Lung microvascular endothelial cell (primary cell): Measurements from ENCODE around the gene GPR150. TPM values are rescaled to one million over a fixed set of nuclear protein-coding genes. Genes with fewer than 3 reads are reported as not detected.

Experiments
- DNase-seq, 2 donors: peaks; one replicate each; pipeline versions ENCODE4 v3.0.0 to v3.0.0-alpha.2; 2010; ENCODE audit warnings: low read depth in 2 of 2
- total RNA-seq: library from RNA; depleted of rRNA; stranded (reverse); fragments of >200 nt; gene quantifications from 2 replicates; pipeline ENCODE4 v1.2.1, GENCODE V29; 2014

The GPR150 gene
- total RNA-seq, result under 0.01 and 0.22 TPM in 2 replicates

DNA sequence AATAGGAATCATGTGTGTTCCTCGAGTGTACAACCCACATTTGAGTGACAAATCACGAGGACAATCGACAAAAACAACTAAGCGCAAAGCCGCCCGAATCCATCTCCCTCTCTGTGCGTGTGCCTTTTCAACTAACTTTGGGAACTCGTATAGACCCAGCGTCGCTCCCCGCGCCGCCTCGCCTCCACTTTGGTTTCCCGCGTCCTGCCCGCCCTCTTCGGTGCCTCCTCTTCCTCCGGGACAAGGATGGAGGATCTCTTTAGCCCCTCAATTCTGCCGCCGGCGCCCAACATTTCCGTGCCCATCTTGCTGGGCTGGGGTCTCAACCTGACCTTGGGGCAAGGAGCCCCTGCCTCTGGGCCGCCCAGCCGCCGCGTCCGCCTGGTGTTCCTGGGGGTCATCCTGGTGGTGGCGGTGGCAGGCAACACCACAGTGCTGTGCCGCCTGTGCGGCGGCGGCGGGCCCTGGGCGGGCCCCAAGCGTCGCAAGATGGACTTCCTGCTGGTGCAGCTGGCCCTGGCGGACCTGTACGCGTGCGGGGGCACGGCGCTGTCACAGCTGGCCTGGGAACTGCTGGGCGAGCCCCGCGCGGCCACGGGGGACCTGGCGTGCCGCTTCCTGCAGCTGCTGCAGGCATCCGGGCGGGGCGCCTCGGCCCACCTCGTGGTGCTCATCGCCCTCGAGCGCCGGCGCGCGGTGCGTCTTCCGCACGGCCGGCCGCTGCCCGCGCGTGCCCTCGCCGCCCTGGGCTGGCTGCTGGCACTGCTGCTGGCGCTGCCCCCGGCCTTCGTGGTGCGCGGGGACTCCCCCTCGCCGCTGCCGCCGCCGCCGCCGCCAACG is at the start of gene GPR150:
TSS of gene GPR150 (plus strand) at position 58 of the 840 bp plus-strand sequence. CDS start at position 247, 189 bp downstream.
- peak; percentile 56 to 71 for DNase-seq

GRCh38 chr5:95572016-95572415 is 47.9 kb upstream of the GPR150 start:
- no peak for DNase-seq

DNA sequence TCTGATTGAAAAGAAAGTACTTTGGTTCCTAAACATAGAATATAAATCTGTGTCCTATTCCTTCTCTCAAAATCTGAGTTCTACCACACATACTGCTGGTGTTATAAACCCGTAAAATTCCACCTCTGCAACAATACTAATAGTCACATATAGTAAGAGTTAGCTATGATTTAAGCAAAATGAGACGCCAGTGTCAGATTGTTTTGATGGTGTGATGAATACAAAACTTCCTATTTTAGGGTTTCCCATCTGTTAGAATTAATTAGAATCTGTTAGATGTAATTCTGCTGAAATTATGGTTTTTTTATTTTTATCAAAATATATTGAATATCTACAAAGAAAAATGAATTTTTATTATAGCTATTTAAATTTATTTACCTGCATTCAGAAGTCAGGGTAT is 38.3 kb upstream of the GPR150 start:
- DNase-seq, result no peak

DNA sequence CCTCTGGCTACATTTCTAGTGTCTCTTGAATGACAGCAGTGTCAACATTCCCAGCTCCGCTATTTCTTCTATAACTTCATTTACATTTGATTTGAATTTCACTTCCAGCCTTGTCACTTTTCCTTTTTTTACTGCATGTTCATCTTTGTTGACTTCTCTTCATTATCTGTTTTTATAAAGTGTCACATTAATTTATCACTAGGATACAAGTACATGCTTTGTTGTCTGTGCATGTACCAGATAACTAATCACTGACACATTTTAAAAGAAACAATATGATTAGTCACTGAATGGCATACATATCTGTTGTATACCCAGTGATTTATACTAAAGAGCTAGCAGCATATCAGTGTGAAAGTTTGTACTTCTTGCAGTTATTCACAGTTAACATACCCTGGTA is 35.9 kb upstream of the GPR150 start:
- DNase-seq, result no peak

DNA sequence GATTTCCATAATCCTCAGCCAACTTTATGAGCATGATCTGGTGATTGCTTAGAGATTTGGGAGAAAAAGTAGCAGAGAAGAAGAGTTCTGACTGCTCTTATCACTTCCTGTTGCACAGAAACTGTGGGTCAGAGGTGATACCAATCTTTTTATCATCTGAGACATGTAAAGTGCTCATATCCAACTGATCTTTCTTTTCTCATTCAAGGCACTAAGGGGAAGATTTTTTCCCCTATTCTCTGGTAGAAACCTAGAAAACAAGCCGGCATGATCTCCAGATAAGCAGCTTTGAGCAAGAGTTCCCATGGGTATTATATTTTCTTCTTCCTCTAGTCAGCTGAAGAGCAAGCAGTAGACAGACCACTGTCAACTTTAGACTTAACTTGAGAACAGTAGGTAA is 29.0 kb upstream of the GPR150 start:
- no peak for DNase-seq

GRCh38 chr5:95591490-95591901 is 28.4 kb upstream of the GPR150 start:
- peak in 1 of 2 donors; percentile 84 for DNase-seq

DNA sequence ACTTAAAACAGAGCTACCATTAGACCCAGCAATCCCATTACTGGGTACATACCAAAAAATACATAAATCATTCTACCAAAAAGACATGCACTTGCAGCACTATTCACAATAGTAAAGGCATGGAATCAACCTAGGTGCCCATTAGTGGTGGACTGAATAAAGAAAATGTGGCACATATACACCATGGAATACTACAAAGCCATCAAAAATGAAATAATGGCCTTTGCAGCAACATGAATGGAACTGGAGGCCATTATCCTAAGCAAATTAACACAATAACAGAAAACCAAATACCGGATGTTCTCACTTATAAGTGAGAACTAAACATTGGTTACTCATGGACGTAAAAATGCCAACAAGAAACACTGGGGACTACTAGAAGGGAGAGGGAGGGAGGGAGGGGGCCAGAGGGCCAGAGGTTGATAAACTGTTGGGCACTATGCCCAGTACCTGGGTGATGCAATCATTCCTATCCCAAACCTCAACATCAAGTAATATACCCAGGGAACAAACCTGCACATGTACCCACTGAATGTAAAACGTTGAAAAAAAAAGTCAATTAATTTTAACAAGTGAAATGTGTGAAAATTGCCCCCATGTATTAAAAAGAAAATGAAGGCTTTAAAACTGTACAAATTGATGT is 24.5 kb upstream of the GPR150 start:
- no peak for DNase-seq

GRCh38 chr5:95599252-95599651 is 20.6 kb upstream of the GPR150 start:
- DNase-seq, result no peak

- DNase-seq, result no peak
Measured at GRCh38 chr5:95600557-95600956, 19.3 kb upstream of the GPR150 start.

DNA sequence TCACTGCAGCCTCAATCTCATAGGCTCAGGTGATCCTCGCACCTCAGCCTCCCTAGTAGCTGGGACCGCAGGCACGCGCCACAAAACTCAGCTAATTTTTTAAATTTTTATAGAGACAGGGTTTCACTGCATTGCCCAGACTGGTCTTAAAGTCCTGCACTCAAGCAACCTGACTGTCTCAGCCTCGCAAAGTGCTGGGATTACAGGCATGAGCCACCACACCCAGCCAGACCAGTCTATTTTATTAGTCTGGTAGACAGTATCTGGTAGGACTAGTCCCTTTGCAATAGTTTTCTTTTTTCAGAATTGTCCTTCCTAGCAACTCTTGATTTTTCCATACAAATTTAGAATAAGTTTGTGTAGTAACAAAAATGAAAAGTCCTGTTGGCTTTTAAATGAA is 14.1 kb upstream of the GPR150 start:
- DNase-seq, result no peak

GRCh38 chr5:95606419-95606818 is 13.5 kb upstream of the GPR150 start:
- no peak for DNase-seq

DNA sequence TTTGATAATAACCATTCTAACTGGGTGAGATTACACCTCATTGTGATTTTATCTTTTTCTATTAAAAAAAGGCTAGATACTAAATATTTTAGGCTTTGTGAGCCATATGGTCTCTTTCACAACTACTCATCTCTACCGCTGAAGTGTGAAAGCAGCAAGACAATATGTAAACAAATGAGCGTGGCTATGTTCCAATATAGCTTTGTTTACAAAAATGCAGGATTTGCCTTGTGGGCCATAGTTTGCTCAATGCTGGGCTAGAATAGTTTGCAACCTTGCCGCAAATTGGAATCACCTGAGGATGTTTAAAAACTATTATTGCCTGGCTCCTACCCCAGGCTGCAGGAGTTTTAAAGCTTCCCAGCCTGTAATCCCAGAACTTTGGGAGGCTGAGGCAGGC is 10.2 kb upstream of the GPR150 start:
- no peak for DNase-seq

- DNase-seq, result no peak
Measured at GRCh38 chr5:95610546-95610945, 9.3 kb upstream of the GPR150 start.

GRCh38 chr5:95611396-95611795 is 8.5 kb upstream of the GPR150 start:
- DNase-seq, result no peak

GRCh38 chr5:95613514-95613913 is 6.4 kb upstream of the GPR150 start:
- no peak for DNase-seq

DNA sequence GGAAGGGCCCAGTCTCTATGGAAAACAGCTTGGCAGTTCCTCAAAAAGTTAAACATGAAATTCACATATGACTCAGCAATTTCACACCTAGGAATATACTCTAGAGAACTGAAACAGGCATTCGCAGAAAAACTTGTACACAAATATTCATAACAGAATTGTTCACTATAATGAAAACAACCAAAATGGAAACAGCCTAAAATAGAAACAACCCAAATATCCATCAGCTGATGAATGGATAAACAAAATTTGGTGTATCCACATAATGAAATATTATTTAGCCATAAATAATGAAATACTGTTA is 4.8 kb upstream of the GPR150 start:
- DNase-seq, result peak in 1 of 2 donors; percentile 9

DNA sequence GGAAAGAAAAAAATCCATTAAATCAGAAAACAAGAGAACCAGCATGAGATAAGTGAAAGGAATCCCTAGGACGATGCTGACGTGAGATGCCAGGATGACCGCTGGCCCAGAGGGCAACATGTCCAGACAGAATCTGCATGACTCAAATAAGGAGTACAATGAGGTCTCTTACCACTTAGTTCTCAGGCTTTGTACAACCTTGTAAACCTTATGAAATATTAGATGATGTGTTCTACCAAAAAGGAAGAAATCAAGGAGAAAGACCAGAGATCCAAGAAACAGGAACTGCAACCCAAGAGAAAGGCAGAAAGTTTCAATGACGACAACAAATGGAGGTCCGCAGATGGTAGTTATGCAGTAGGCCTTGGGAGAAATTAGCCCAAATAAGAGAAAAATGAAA is 2.8 kb upstream of the GPR150 start:
- DNase-seq, result peak in 1 of 2 donors; percentile 79

- peak in 1 of 2 donors; percentile 90 for DNase-seq
Measured at GRCh38 chr5:95619096-95619495, 791 bp upstream of the GPR150 start.

DNA sequence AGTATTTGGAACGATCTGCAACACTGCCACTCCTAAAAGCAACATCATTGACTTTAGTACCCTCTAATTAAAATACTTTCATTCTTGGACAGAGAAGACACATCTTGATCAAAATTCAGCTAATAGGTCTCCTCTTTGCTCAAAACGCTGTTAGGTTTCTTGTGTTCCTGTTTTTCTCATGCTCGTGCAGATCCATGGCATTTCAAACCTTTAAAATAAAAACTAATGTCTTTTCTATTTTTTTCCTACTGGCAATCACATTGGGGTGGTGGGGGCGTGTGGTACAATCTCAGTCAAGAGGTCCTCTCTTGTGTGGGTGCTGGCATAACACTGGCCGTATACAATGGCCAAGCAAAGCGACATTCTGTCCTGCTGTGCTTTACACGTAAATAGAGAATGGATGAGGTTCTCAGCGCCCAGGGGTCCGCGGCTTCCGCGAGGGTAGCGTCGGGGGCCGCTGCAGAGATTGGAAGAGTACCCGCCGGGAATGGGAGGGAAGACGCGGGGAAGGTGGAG is 315 bp upstream of the GPR150 start:
- no peak for DNase-seq

- peak; percentile 38 to 43 for DNase-seq
Measured at GRCh38 chr5:95620870-95621838, 1.3 kb downstream of the GPR150 start.

- peak in 1 of 2 donors; percentile 36 for DNase-seq
Measured at GRCh38 chr5:95621839-95622629, 2.1 kb downstream of the GPR150 start.
